ENCODE results near the gene SMIM20.
A peak's percentile ranks its signal among the peaks of the same experiment; 100 is the strongest.

Gene SMIM20

DNA sequence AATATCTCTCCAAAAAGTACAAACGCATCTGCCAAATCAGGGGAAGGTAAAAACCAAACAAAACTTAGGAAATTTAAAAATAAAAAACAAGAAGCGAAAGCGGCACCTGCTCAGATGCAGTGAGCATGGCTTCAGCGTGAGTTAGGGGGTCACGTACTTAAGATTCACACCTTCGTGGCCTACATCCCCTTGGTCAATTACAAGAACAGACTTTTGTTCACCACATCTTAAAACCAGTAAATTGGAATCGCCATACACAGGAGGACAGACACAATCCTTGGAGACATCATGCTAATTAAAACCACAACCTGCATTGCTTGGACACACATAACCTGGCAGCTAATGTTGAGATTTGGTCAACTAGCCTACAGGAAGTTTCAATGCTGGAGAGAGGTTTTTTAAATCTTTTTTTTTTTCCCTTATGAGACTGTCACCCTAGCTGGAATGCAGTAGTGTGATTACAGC lies 38.7 kb upstream of the SMIM20 start:
- no CpG with 5 or more reads among the region's 7 CpGs for WGBS, 2 donors (ENCODE audit: extremely low coverage in 2 of 2, insufficient read length in 2 of 2, insufficient replicate concordance in 1 of 2)
- H2BK15ac ChIP-seq (ENCODE audit: low read length), result no peak overlapping the region
- H4K8ac ChIP-seq (ENCODE audit: low read depth, low read length), result no peak overlapping the region
- no peak overlapping the region for H3K4me2 ChIP-seq (ENCODE audit: insufficient read depth, low read length, poor library complexity, severe bottlenecking)
- DNase-seq (ENCODE audit: low spot score), result no peak
- no peak overlapping the region for H2BK5ac ChIP-seq (ENCODE audit: low read length)
- no peak overlapping the region for H3K18ac ChIP-seq (ENCODE audit: low read length)
- H3K4me1 ChIP-seq (ENCODE audit: control insufficient read depth in 2 of 2, insufficient read depth in 1 of 2, low read depth in 1 of 2, low read length in 2 of 2), result no peaks in the 10 kb centered on the region
- no peak overlapping the region for H3K23ac ChIP-seq (ENCODE audit: low read depth, low read length, poor library complexity)
- H2BK12ac ChIP-seq (ENCODE audit: low read length), result no peak overlapping the region
- H3K4me3 ChIP-seq (ENCODE audit: low read length in 2 of 2), result no peak overlapping the region
- H2BK120ac ChIP-seq (ENCODE audit: low read depth, low read length), result no peak overlapping the region
- H2AFZ ChIP-seq (ENCODE audit: low read length), result no peak overlapping the region
- H3K36me3 ChIP-seq (replicated peaks in 1 of 2; ENCODE audit: control insufficient read depth in 2 of 2, insufficient read depth in 2 of 2, low read length in 2 of 2), result no peaks in the 10 kb centered on the region
- H3K27me3 ChIP-seq (ENCODE audit: control insufficient read depth in 3 of 3, insufficient read depth in 3 of 3, low read depth in 1 of 3, low read length in 3 of 3), result no peaks in the 10 kb centered on the region
- H2AK5ac ChIP-seq (ENCODE audit: low read depth, low read length), result no peak overlapping the region
- no peak overlapping the region for H3K14ac ChIP-seq (ENCODE audit: low read length)
- no peaks in the 10 kb centered on the region for H3K79me1 ChIP-seq (ENCODE audit: low read depth, low read length)
- H3K27ac ChIP-seq (replicated peaks; ENCODE audit: low read length), result no peak overlapping the region
- no peaks in the 10 kb centered on the region for H3K9me3 ChIP-seq (replicated peaks in 1 of 2; ENCODE audit: control insufficient read depth in 2 of 2, insufficient read depth in 1 of 2, low read depth in 1 of 2, low read length in 2 of 2)
- no peak overlapping the region for H4K91ac ChIP-seq (ENCODE audit: low read depth, low read length, poor library complexity)
- H3K9ac ChIP-seq (ENCODE audit: low read depth, low read length, poor library complexity), result no peak overlapping the region
- no peak overlapping the region for H3K4ac ChIP-seq (ENCODE audit: low read length)

DNA sequence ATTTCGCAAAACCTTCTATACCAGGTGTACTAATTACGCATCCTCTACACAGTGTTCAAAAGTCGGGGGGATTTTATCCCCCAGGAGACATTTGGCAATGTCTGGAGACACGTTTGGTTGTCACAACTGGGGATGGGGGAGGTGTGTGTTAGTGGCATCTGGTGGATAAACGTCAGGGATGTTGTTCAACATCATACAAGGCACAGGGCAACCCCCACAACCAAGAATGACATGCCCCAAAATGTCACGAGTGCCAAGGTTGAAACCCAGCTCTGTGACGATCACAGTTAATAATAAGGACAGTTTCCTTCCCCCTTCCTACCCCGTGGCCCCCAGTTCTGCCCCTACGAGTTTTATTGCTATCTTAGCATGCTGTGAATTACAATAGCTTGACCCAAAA lies 35.3 kb upstream of the SMIM20 start:
- Histone ChIP-seq H3K4me3 (ENCODE audit: low read length in 2 of 2) (no peak overlapping the region), H3K23ac (ENCODE audit: low read depth, low read length, poor library complexity) (no peak overlapping the region), H3K27me3 (ENCODE audit: control insufficient read depth in 3 of 3, insufficient read depth in 3 of 3, low read depth in 1 of 3, low read length in 3 of 3) (no peaks in the 10 kb centered on the region), H3K9me3 (replicated peaks in 1 of 2; ENCODE audit: control insufficient read depth in 2 of 2, insufficient read depth in 1 of 2, low read depth in 1 of 2, low read length in 2 of 2) (no peaks in the 10 kb centered on the region), H3K18ac (ENCODE audit: low read length) (no peak overlapping the region), H2BK120ac (ENCODE audit: low read depth, low read length) (no peak overlapping the region), H4K91ac (ENCODE audit: low read depth, low read length, poor library complexity) (no peak overlapping the region), H2AFZ (ENCODE audit: low read length) (no peak overlapping the region), H4K8ac (ENCODE audit: low read depth, low read length) (no peak overlapping the region), H2BK15ac (ENCODE audit: low read length) (no peak overlapping the region), H2AK5ac (ENCODE audit: low read depth, low read length) (no peak overlapping the region), H3K4ac (ENCODE audit: low read length) (no peak overlapping the region), H3K4me1 (ENCODE audit: control insufficient read depth in 2 of 2, insufficient read depth in 1 of 2, low read depth in 1 of 2, low read length in 2 of 2) (no peaks in the 10 kb centered on the region), H3K4me2 (ENCODE audit: insufficient read depth, low read length, poor library complexity, severe bottlenecking) (no peak overlapping the region), H2BK12ac (ENCODE audit: low read length) (no peak overlapping the region), H2BK5ac (ENCODE audit: low read length) (no peak overlapping the region), H3K27ac (replicated peaks; ENCODE audit: low read length) (no peak overlapping the region), H3K9ac (ENCODE audit: low read depth, low read length, poor library complexity) (no peak overlapping the region), H3K36me3 (replicated peaks in 1 of 2; ENCODE audit: control insufficient read depth in 2 of 2, insufficient read depth in 2 of 2, low read length in 2 of 2) (no peaks in the 10 kb centered on the region), H3K79me1 (ENCODE audit: low read depth, low read length) (no peaks in the 10 kb centered on the region), H3K14ac (ENCODE audit: low read length) (no peak overlapping the region)
- DNase-seq (ENCODE audit: low spot score), result no peak
- no CpG with 5 or more reads among the region's 9 CpGs for WGBS, 2 donors (ENCODE audit: extremely low coverage in 2 of 2, insufficient read length in 2 of 2, insufficient replicate concordance in 1 of 2)

DNA sequence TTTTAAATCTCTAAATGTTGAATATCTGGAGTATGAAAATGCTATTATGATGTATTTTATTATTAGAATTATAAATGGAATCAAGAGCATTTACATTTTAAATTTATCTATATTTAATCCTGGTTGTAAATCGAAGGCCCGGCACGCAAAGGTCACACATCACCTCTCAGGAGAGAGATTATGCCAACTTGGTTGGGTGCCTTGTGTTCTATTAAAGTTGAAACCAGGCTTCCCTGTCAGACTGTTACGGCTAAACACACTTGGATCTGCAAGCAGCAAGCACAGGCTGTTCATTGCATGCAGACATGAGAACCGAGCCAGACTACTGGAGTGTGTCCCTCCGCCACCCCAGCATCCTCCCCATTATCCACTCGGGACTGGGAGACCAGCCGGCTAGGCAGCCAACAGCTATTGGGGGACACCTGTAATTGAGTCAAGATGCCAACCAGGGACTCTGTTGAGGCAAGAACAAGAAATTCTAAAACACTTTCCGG lies 34.9 kb upstream of the SMIM20 start:
- Histone ChIP-seq H3K27ac (replicated peaks; ENCODE audit: low read length) (no peak overlapping the region), H3K9ac (ENCODE audit: low read depth, low read length, poor library complexity) (no peak overlapping the region), H4K8ac (ENCODE audit: low read depth, low read length) (no peak overlapping the region), H4K91ac (ENCODE audit: low read depth, low read length, poor library complexity) (no peak overlapping the region), H3K4ac (ENCODE audit: low read length) (no peak overlapping the region), H3K36me3 (replicated peaks in 1 of 2; ENCODE audit: control insufficient read depth in 2 of 2, insufficient read depth in 2 of 2, low read length in 2 of 2) (no peaks in the 10 kb centered on the region), H3K9me3 (replicated peaks in 1 of 2; ENCODE audit: control insufficient read depth in 2 of 2, insufficient read depth in 1 of 2, low read depth in 1 of 2, low read length in 2 of 2) (no peaks in the 10 kb centered on the region), H3K23ac (ENCODE audit: low read depth, low read length, poor library complexity) (no peak overlapping the region), H2AFZ (ENCODE audit: low read length) (no peak overlapping the region), H2BK5ac (ENCODE audit: low read length) (no peak overlapping the region), H3K27me3 (ENCODE audit: control insufficient read depth in 3 of 3, insufficient read depth in 3 of 3, low read depth in 1 of 3, low read length in 3 of 3) (no peaks in the 10 kb centered on the region), H2BK15ac (ENCODE audit: low read length) (no peak overlapping the region), H3K18ac (ENCODE audit: low read length) (no peak overlapping the region), H3K4me2 (ENCODE audit: insufficient read depth, low read length, poor library complexity, severe bottlenecking) (no peak overlapping the region), H3K4me3 (ENCODE audit: low read length in 2 of 2) (no peak overlapping the region), H2BK120ac (ENCODE audit: low read depth, low read length) (no peak overlapping the region), H3K79me1 (ENCODE audit: low read depth, low read length) (no peaks in the 10 kb centered on the region), H3K4me1 (ENCODE audit: control insufficient read depth in 2 of 2, insufficient read depth in 1 of 2, low read depth in 1 of 2, low read length in 2 of 2) (peaks cover 3 to 4% of the 10 kb centered on the region in 2 donors), H3K14ac (ENCODE audit: low read length) (no peak overlapping the region), H2AK5ac (ENCODE audit: low read depth, low read length) (peak overlapping the region; percentile 50), H2BK12ac (ENCODE audit: low read length) (no peak overlapping the region)
- no peak for DNase-seq (ENCODE audit: low spot score)
- WGBS, 2 donors (ENCODE audit: extremely low coverage in 2 of 2, insufficient read length in 2 of 2, insufficient replicate concordance in 1 of 2), result no CpG with 5 or more reads among the region's 9 CpGs

DNA sequence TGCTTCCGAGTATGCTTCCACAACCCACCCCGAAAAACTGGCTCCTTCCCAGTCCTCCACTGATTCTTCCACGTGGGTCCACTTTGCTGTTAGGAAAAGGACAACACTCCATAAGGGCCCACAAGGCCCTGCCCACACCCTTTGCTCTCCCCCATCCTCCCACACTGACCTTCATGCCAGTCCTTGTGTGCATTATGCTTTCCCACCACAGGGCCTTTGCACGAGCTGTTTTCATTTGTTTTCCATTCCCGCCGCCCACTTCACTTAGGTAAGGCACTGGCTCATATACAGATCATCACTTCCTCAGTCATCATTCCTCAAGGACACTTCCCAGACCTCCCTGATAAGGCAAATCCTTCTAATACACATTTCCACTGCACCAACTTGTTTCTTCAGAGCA lies 34.4 kb upstream of the SMIM20 start:
- H3K9ac ChIP-seq (ENCODE audit: low read depth, low read length, poor library complexity), result no peak overlapping the region
- H3K23ac ChIP-seq (ENCODE audit: low read depth, low read length, poor library complexity), result no peak overlapping the region
- no peak overlapping the region for H3K18ac ChIP-seq (ENCODE audit: low read length)
- H3K4ac ChIP-seq (ENCODE audit: low read length), result no peak overlapping the region
- no peak overlapping the region for H3K27ac ChIP-seq (replicated peaks; ENCODE audit: low read length)
- no peak overlapping the region for H2BK5ac ChIP-seq (ENCODE audit: low read length)
- H3K36me3 ChIP-seq (replicated peaks in 1 of 2; ENCODE audit: control insufficient read depth in 2 of 2, insufficient read depth in 2 of 2, low read length in 2 of 2), result no peaks in the 10 kb centered on the region
- peak overlapping the region; percentile 50 for H2AK5ac ChIP-seq (ENCODE audit: low read depth, low read length)
- H4K8ac ChIP-seq (ENCODE audit: low read depth, low read length), result no peak overlapping the region
- H3K9me3 ChIP-seq (replicated peaks in 1 of 2; ENCODE audit: control insufficient read depth in 2 of 2, insufficient read depth in 1 of 2, low read depth in 1 of 2, low read length in 2 of 2), result no peaks in the 10 kb centered on the region
- H2BK12ac ChIP-seq (ENCODE audit: low read length), result no peak overlapping the region
- no peak overlapping the region for H3K4me3 ChIP-seq (ENCODE audit: low read length in 2 of 2)
- DNase-seq (ENCODE audit: low spot score), result no peak
- H3K27me3 ChIP-seq (ENCODE audit: control insufficient read depth in 3 of 3, insufficient read depth in 3 of 3, low read depth in 1 of 3, low read length in 3 of 3), result no peaks in the 10 kb centered on the region
- H3K4me1 ChIP-seq (ENCODE audit: control insufficient read depth in 2 of 2, insufficient read depth in 1 of 2, low read depth in 1 of 2, low read length in 2 of 2), result peaks cover 4% of the 10 kb centered on the region in 2 donors
- no peak overlapping the region for H4K91ac ChIP-seq (ENCODE audit: low read depth, low read length, poor library complexity)
- no peak overlapping the region for H3K4me2 ChIP-seq (ENCODE audit: insufficient read depth, low read length, poor library complexity, severe bottlenecking)
- no peak overlapping the region for H2BK15ac ChIP-seq (ENCODE audit: low read length)
- H2BK120ac ChIP-seq (ENCODE audit: low read depth, low read length), result no peak overlapping the region
- no CpG with 5 or more reads among the region's 6 CpGs for WGBS, 2 donors (ENCODE audit: extremely low coverage in 2 of 2, insufficient read length in 2 of 2, insufficient replicate concordance in 1 of 2)
- no peak overlapping the region for H2AFZ ChIP-seq (ENCODE audit: low read length)
- H3K79me1 ChIP-seq (ENCODE audit: low read depth, low read length), result no peaks in the 10 kb centered on the region
- H3K14ac ChIP-seq (ENCODE audit: low read length), result no peak overlapping the region
